Progenitor cell of endocrine pancreas (in vitro differentiated cells): ENCODE results near the gene NRARP. TPM values are rescaled to one million over a fixed set of nuclear protein-coding genes. Genes with fewer than 3 reads are reported as not detected.
A peak's percentile ranks its signal among the peaks of the same experiment; 100 is the strongest.

Experiments
- DNase-seq: peaks from one replicate; pipeline ENCODE4 v3.0.0; 2021; ENCODE audit warnings: low spot score; ENCODE audit not compliant: unreplicated experiment
- H3K27ac Mint-ChIP-seq: 2 replicates; pipeline ENCODE4 v1.8.0; 2021; ENCODE audit warnings: mild to moderate bottlenecking, moderate library complexity, mixed read lengths
- H3K27me3 Mint-ChIP-seq: 2 replicates; pipeline ENCODE4 v1.8.0; 2021; ENCODE audit warnings: mixed read lengths
- H3K36me3 Mint-ChIP-seq: 2 replicates; pipeline ENCODE4 v1.8.0; 2022; ENCODE audit warnings: mixed read lengths; ENCODE audit not compliant: insufficient read depth
- H3K4me1 Mint-ChIP-seq: 2 replicates; pipeline ENCODE4 v1.8.0; 2021; ENCODE audit warnings: low read depth, mixed read lengths
- H3K4me3 Mint-ChIP-seq: 2 replicates; pipeline ENCODE4 v1.8.0; 2021; ENCODE audit warnings: low read depth, mild to moderate bottlenecking, moderate library complexity, mixed read lengths
- H3K9me3 Mint-ChIP-seq: 2 replicates; pipeline ENCODE4 v1.8.0; 2021; ENCODE audit warnings: low read depth, mixed read lengths
- total RNA-seq: library from RNA; stranded (reverse); gene quantifications from 2 replicates; pipeline ENCODE4 v1.2.1, GENCODE V29; 2021
- TF ChIP-seq, protein P1 (sequence below): fragments of 200-600 bp; sonication (generic); IDR thresholded peaks from one replicate; pipeline ENCODE4 v1.5.0; 2021; ENCODE audit warnings: antibody characterized with exemption, mild to moderate bottlenecking; ENCODE audit not compliant: unreplicated experiment

The NRARP gene
- total RNA-seq, 1 donor from 2014 or later: 27.1 TPM

DNA sequence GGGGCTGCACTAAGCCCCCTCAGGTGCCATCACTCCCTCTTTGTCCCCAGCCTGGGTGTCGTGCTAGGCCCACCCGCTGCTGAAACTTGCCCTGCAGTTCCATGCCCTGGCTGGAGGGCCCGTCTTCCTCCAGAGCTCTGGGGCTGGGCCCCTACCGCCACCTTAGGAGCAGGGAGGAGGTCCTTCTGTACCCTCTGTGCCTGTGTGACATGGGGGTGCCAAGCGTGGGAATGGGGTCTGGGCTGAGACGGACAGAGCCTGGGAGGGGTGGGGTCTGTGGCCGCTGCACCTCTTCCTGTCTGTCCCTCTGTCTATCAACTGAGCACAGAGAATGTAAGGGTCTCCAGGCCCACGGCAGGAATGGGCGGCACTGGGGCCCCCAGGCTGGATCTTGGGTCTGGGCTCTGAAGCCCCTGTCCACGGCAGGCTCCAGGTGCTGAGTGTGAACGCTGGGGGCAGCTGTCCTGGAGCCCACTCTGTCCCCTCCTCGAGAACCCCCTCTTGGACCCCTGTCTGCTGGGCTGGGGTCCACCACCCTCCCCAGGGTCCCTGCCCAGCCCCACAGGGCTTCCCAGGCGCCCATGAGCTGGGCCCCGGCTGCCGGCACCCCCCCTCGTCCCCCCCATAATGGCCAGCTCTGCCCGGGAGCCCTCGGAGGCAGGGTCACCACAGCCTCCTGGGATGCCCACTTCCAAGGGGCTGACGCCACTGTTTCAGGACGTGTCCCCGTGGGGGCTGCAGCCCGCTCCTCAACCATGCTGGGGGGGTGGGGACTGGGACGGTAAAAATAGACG, 15.8 kb upstream of the NRARP start:
- Mint-ChIP-seq H3K9me3 (no peaks in the 10 kb centered on the region), H3K36me3 (no peaks in the 10 kb centered on the region), H3K4me1 (peaks cover 7% of the 10 kb centered on the region), H3K27ac (no peak overlapping the region), H3K4me3 (no peak overlapping the region), H3K27me3 (no peaks in the 10 kb centered on the region)
- DNase-seq: no peak
- TF ChIP-seq, protein P1, sequence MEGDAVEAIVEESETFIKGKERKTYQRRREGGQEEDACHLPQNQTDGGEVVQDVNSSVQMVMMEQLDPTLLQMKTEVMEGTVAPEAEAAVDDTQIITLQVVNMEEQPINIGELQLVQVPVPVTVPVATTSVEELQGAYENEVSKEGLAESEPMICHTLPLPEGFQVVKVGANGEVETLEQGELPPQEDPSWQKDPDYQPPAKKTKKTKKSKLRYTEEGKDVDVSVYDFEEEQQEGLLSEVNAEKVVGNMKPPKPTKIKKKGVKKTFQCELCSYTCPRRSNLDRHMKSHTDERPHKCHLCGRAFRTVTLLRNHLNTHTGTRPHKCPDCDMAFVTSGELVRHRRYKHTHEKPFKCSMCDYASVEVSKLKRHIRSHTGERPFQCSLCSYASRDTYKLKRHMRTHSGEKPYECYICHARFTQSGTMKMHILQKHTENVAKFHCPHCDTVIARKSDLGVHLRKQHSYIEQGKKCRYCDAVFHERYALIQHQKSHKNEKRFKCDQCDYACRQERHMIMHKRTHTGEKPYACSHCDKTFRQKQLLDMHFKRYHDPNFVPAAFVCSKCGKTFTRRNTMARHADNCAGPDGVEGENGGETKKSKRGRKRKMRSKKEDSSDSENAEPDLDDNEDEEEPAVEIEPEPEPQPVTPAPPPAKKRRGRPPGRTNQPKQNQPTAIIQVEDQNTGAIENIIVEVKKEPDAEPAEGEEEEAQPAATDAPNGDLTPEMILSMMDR: no peak

DNA sequence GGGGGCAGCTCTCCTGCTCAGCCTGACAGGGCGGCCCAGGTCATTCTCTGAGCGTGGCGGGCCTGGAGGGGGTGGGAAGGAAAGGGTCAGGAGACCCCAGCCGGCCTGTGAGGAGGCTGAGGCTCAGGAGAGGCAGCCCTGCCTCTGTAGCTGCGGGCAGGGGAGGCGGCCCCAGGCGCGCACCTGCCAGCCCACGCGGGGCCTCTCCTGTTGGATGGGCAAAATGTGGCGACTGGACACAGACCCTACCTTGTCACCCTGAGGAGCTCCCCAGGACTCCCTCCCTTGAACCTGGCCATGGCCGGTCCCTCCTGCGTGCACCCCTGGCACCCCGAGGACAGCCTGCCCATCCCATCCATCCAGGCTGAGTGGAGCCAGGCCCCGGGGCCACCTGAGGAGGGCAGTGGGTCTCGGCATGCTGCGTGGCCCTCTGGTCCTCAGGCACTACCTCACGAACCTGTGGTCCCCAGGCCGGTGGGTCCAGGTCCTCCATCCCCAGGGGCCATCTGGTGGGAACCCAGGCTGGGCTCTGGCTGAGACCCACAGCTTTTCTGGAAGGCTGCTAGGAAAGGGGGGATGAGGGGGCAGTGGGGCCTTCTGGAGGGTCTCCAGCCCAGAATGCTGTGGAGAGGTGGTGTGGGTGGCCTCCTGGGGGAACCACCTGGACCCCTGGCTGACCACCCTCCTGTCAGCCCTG, 15.1 kb upstream of the NRARP start:
- Mint-ChIP-seq H3K9me3 (no peaks in the 10 kb centered on the region), H3K4me3 (no peak overlapping the region)
- TF ChIP-seq, protein P1: no peak

DNA sequence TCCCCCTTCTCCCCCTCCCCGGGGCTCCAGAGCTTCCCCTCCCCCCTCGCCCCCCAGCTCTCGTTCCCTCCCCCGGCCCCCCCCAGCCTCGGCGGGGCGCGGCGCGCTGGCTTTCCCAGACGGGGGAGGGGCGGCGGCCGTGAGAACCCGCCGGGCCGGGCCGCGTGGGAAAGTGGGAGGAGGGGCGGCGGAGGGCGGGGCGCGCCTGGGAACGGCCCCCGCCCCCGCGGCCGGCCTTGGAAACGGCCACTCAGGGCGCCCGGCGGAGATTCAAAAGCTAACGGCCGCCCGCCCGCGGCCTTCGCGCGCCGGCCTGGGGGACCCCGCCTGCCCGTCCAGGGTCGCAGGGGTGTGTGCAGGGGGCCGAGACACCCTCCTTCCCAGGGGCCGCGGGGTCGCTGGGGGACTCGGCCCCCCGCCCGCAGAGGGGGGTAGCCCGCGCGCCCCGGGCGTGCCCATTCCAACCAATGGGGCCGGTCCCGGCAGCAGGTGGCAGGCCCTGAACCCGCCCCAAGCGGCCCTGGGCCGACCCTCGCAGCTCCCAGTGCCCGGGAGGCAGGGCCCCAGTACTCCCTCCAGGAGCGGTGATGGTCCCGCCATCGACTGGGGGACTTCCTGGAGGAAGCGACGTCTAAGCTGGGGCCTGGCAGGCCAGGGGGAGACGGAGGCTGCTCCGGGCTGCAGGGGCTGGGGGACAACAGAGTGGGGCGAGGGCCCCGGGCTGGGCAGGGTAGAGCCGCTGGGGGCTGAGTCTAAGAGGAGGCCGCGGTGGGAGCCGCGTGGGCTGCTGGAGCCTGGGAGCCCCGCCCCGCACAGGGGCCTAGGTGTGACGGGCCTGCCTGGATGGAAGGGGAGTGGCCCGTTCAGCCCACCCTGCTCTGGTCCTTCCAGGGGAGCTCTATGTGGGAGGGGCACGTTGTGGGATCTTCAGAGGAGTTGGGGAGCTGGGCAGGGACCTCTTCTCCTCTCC, 14.2 kb upstream of the NRARP start:
- Mint-ChIP-seq H3K4me3 (no peak overlapping the region), H3K36me3 (no peaks in the 10 kb centered on the region), H3K4me1 (peaks cover 7% of the 10 kb centered on the region), H3K9me3 (no peaks in the 10 kb centered on the region), H3K27ac (peak overlapping the region; percentile 37), H3K27me3 (no peaks in the 10 kb centered on the region)
- TF ChIP-seq, protein P1: no peak
- DNase-seq: peak; percentile 51

More for the DNA sequence above, 15.1 kb upstream of the NRARP start:
- no peak for DNase-seq
- H3K27me3 Mint-ChIP-seq: no peaks in the 10 kb centered on the region
- peak overlapping the region; percentile 37 for H3K27ac Mint-ChIP-seq
- peaks cover 7% of the 10 kb centered on the region for H3K4me1 Mint-ChIP-seq
- H3K36me3 Mint-ChIP-seq: no peaks in the 10 kb centered on the region

DNA sequence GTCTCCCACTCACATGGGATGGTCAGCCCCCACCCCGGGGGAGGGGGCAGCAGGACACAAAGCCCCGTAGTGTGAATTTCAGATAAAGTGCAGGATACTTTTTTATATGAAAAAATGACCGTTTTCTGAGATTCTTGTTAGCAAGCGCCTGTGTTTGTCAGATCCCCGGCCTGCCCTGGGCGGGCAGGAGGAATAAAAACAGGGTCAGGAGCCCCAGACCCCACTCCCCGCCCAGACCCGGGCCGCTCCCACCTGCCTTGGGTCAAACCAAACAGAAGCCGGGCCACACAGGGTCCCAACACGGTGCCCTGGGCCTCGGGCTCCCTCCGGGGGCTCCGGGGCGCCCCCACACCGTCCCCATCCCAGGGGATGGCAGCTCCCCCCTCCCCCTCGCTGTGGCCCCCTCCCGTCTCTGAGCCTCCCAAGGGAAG, 13.5 kb upstream of the NRARP start:
- TF ChIP-seq, protein P1: no peak
- H3K27ac Mint-ChIP-seq: no peak overlapping the region
- peak; percentile 18 for DNase-seq
- H3K27me3 Mint-ChIP-seq: no peaks in the 10 kb centered on the region
- H3K4me3 Mint-ChIP-seq: no peak overlapping the region
- no peaks in the 10 kb centered on the region for H3K9me3 Mint-ChIP-seq
- no peaks in the 10 kb centered on the region for H3K36me3 Mint-ChIP-seq
- peaks cover 7% of the 10 kb centered on the region for H3K4me1 Mint-ChIP-seq
